ENCODE measurements around the gene SCNM1.

DNA sequence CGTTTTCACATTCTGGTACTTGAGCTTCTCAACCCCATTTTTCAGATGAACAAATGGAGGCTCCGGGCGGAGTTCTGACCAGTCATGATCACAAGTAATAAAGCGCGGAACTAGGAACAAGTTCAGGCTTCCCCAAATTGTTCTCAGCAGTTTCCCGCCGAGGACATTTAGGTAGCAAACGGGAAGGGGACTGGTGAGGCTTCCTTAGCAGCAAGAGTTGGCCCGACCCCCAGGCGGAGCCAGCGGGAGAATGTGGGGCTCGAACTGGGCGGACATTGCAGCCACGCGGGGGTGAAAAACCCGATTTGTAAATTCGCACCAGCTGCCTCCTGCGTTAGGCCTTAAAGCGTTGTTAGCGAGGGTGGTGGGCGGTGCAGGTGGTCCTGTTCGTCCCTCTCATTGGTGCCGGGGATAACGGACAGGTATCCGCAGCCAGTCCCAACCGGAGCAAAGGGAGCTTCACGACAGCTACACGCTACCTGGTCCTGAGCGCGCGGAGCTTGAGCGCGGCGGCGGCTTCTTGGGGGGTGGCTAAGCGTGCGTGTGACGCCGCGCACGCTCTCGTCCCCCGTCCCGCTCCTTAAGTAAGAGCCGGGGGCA, 34.9 kb upstream of the SCNM1 start:
- TF ChIP-seq, protein P1, sequence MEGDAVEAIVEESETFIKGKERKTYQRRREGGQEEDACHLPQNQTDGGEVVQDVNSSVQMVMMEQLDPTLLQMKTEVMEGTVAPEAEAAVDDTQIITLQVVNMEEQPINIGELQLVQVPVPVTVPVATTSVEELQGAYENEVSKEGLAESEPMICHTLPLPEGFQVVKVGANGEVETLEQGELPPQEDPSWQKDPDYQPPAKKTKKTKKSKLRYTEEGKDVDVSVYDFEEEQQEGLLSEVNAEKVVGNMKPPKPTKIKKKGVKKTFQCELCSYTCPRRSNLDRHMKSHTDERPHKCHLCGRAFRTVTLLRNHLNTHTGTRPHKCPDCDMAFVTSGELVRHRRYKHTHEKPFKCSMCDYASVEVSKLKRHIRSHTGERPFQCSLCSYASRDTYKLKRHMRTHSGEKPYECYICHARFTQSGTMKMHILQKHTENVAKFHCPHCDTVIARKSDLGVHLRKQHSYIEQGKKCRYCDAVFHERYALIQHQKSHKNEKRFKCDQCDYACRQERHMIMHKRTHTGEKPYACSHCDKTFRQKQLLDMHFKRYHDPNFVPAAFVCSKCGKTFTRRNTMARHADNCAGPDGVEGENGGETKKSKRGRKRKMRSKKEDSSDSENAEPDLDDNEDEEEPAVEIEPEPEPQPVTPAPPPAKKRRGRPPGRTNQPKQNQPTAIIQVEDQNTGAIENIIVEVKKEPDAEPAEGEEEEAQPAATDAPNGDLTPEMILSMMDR (optimal IDR thresholded peaks at IDR 0.05 in 1 of 3, IDR thresholded peaks at IDR 0.05 in 1 of 3, conservative IDR thresholded peaks at IDR 0.05 in 1 of 3; ENCODE audit: extremely low read depth in 1 of 3, insufficient read depth in 2 of 3, low read length in 3 of 3) = no peak
- TF ChIP-seq EZH2 (IDR thresholded peaks at IDR 0.05; ENCODE audit: low read length) = no peak
